Hepatic stellate cell (primary cell): Measurements from ENCODE around the gene TRIM38.
"Not testable (repeated sequence)": the region's sequence is repeated elsewhere in the genome, so short reads cannot be mapped to it uniquely, and the experiment has no call there.

Source experiments
- DNase-seq: peaks from one replicate; pipeline ENCODE4 v3.0.0; 2011; ENCODE audit warnings: low spot score

TRIM38 gene

DNA sequence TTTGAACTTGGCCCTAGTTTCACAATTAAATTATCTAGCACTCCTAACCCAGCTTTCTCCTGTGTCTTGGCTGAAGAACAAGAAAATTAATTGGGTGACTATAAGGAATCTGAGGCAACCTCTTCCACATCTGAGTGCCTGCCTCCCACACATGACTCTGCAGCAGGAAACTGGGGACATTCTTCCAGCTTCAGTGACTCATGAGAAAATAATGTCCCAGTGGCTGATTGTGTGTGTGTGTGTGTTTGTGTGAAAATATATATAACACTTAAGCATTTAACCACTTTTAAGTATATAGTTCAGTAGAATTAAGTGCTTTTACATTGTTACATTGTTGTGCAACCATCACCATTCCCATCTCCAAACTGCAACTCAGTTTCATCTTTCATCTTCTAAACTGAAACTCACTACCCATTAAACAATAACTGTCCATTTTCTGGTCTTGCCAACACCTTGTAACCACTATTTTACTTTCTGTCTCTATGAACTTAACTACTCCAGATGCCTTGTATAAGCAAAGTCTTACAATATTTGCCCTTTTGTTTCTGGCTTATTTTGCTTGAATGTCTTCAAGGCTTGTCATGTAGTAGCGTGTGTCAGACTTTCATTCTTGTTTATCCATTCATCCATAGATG, 8.7 kb downstream of the TRIM38 start:
- peak; percentile 69 for DNase-seq

GRCh38 chr6:25972128-25972527, 9.5 kb downstream of the TRIM38 start:
- DNase-seq: no peak

DNA sequence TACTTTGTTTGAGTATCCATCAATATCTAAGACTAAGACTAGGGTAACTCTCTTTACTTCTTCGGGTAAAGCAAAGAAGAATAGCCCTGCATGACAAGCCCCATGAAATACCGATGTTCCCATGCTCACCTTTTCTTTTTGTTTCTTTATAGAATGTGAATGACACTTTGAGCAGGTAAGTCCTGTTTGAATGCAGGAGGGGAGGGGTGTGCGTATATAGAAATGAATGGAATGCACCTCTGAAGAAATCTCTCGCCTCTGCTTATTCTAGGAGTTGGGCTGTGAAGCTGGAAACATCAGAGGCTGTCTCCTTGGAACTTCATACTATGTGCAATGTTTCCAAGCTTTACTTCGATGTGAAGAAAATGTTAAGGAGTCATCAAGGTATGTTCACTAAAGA, 10.3 kb downstream of the TRIM38 start:
- no peak for DNase-seq

- DNase-seq: no peak
Measured at GRCh38 chr6:25973923-25974555, 11.4 kb downstream of the TRIM38 start.

- DNase-seq: no peak
Measured at GRCh38 chr6:25975923-25976560, 13.4 kb downstream of the TRIM38 start.

GRCh38 chr6:25980935-25981334, 18.3 kb downstream of the TRIM38 start:
- DNase-seq: no peak

DNA sequence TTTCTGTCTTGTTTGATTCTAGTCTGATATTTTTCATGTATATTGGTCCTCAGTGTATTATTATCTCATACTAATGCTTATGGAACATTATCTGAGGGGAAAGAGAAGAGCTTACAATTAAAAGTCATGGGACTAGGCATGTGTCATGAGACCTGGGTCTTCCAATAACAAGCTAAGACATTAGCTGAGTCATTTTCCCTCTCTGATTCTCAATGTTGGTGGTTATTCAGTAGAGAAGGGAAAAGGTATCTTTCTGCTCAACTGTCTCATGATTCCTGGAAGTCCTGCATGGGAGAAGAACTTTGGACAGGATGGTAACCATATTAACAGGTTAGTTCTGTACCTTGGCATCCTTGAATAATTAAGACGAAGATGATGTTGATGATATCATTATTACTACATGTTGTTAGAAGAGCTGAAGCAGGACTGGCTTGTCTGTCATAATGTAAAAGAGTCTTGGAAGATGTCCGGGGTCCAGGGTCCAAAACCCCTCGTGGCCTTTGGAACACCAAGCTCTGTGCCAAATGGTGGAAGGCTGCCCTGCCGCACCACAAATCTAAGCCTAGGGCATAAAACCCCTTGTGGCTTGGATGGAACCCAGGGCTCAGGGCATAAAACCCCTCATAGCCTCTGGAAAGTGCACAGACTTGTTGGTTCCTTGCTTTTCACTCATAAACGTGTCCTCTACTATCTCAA, 19.1 kb downstream of the TRIM38 start:
- no peak for DNase-seq

DNA sequence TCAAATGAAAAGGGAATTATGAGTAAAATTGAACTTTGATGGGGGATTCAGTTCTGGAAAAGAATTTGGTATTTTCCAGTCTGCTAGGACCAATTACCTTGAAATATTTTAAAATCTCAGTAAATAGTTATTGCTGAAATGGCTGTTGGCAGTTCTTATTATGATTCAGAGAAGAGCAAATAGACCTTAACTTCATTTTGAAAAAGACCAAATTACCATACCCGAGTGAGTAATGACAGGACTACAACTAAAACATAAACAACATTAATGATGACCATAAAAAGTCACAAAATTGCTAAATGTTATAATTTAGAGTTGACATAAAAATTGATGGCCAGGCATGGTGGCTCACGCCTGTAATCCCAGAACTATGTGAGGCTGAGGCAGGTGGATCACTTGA, 21.7 kb downstream of the TRIM38 start:
- no peak for DNase-seq

DNA sequence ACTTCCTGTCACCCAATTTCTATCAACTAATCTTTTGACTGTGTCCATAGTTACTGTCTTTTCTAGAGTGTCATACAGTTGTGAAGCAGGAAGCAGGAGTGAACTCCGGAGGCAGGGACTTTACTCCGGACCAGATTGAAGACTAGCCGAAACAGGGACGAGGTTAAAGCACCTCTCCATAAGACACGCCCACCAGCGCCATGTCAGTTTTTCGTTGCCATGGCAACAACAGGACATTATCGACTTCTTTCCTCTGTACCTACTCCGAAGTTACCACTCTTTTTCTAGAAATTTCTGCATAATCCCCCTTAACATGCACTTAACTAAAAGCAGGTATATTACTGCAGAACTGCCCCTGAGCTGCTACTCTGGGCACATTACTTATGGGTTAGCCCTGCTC, 25.2 kb downstream of the TRIM38 start:
- DNase-seq: no peak

GRCh38 chr6:25990172-25990873, 27.7 kb downstream of the TRIM38 start:
- no peak for DNase-seq

- peak; percentile 49 for DNase-seq
Measured at GRCh38 chr6:25991785-25992412, 29.3 kb downstream of the TRIM38 start.

- DNase-seq: peak; percentile 86
Measured at GRCh38 chr6:25992413-25993340, 30.1 kb downstream of the TRIM38 start.

DNA sequence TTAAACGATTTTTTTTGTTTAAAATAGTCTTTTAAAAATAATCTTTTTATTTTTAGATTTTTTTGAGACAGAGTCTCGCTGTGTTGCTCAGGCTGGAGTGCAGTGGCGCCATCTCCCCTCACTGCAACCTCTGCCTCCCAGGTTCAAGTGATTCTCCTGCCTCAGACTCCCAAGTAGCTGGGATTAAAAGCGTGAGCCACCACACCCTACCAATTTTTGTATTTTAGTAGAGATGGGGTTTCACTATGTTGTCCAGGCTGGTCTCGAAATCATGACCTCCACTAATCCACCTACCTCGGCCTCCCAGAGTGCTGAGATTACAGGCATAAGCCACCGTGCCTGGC, 30.7 kb downstream of the TRIM38 start:
- DNase-seq: not testable (repeated sequence)

DNA sequence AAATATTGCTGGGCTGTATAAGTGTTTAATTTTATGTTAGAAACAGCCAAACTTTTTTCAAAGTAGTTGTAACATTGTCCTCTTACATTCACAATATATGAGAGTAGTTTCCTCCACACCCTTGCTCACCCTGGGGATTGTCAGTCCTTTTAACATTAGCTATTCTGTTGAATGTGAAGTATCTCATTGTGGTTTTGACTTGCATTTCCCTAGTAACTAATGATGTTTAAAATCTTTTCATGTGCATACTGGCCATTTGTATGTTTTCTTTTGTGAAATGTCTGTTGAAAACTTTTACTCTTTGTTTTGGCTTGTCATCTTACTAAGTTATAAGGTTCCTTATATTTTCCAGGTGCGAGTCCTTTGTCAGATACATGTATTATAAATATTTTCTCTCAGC, 32.9 kb downstream of the TRIM38 start:
- peak; percentile 5 for DNase-seq

GRCh38 chr6:25997921-25998320, 35.3 kb downstream of the TRIM38 start:
- no peak for DNase-seq

DNA sequence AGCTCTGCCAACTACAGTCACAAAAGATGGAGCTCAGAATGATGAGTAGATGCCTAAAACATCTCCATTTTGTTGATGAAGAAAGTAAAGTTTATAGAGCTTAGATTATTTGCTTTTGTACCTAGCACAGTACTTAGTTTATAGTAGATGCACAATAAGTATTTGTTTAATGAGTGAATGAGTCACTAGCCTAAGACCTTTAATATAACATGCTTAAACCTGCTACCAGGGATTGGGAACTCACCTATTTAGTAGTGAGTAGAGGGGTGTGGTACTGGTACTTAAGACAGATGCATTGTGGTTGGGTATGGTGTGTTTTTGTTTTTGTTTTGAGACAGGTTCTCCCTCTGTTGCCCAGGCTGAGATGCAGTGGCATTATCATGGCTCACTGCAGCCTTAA, 35.8 kb downstream of the TRIM38 start:
- no peak for DNase-seq

- DNase-seq: not testable (repeated sequence)
Measured at GRCh38 chr6:25999225-25999624, 36.6 kb downstream of the TRIM38 start.

DNA sequence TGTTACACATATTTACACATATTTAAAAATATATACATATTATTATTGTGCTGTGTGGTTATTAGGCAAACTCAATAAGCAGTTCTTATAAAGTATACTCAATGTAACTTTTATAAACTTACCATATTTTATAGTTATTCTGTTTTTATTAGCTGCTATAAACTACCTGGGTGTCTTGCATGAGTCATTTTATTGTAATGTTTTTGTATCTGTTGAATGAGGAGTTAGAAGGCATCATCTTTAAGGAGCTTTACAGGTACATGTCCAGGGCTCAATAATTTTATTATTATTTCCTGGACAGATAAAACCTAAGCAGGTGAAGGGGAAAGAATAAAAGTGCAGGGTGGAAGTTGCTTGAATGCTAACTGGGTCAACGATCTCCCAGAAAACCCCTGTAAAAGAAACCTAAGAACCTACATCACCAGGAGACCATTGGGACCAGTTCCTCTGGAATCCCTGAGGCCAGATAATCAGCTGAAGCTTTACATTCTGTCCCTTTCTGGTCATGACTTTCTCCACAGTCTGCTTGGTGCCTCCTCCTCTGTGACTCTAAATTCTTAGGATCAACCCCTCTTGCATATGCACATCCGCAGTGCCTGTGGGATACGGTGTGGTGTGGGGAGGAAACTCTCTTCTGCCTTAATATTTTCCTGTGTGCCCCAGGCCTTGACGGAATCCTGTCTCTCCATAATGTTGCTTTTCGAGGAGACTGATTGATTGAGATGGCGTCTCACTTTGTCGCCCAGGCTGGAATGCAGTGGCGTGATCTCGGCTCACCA, 38.0 kb downstream of the TRIM38 start:
- DNase-seq: no peak

GRCh38 chr6:26003102-26003694, 40.6 kb downstream of the TRIM38 start:
- peak; percentile 47 for DNase-seq
